GM21367 (cell line): ENCODE data around the gene PHC2.

ENCODE experiments used
- ATAC-seq: cut with Tn5 transposase; IDR thresholded peaks from one replicate; pipeline ENCODE4 v1.9.1; 2021; ENCODE audit not compliant: unreplicated experiment

Gene PHC2

GRCh38 chr1:33275706-33276572, 155.0 kb downstream of the PHC2 start:
- ATAC-seq: no peak

GRCh38 chr1:33275195-33275594, 155.7 kb downstream of the PHC2 start:
- no peak for ATAC-seq

DNA sequence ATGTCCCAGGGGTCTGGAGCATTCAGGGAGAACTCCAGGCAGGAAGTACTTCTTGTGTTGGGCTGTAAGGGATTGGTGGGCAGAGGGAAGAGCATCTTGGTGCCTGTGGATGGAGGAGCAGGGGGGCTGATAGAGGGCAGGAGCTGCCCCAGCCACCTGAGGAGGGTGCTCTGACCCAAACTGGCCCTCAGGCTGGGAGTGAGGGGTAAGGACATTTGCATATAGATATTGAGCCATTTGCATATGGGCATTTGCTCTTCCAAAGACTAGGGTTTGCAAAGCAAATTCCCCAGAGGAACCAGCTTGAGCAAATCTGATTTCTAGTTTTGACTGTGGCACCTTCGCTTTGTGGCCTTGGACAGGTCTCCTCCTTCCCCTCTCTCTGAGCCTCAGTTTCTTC, 156.4 kb downstream of the PHC2 start:
- ATAC-seq: no peak

DNA sequence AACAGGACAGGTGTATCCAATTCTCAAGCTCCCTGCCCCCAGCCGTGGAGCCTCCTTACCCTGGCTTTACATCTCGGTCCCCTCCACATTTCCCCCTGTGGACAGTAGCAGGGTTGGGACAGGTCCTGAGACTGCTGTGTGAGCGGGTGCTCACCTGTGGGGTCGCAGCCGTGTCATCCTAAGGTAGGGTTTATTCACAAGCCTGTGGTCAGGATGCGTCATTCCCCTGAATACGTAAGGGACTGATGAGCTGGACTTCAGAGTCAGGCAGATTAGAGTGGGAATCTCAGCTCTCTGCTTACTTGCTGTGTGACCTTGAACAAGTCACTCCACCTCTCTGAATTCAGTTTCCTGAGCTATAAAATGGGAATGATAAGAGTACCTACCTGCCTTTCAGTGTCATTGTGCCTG, 156.9 kb downstream of the PHC2 start:
- no peak for ATAC-seq
